Nephron (organoid): ENCODE data around the gene GFOD1.
A peak's percentile ranks its signal among the peaks of the same experiment; 100 is the strongest.

ENCODE experiments used
- H3K27ac Mint-ChIP-seq, 3 experiments: 2 replicates each; pipeline ENCODE4 v1.8.0; 2020; ENCODE audit warnings: mixed read lengths in 3 of 3, mild to moderate bottlenecking in 2 of 3, moderate library complexity in 1 of 3
- H3K27me3 Mint-ChIP-seq: 2 replicates; pipeline ENCODE4 v1.8.0; 2021; ENCODE audit warnings: low read depth, mild to moderate bottlenecking, moderate library complexity, mixed read lengths
- H3K36me3 Mint-ChIP-seq: 2 replicates; pipeline ENCODE4 v1.8.0; 2020; ENCODE audit warnings: low read depth, mixed read lengths
- H3K4me1 Mint-ChIP-seq: 2 replicates; pipeline ENCODE4 v1.8.0; 2020; ENCODE audit warnings: mixed read lengths
- H3K4me3 Mint-ChIP-seq, 3 experiments: 2 replicates each; pipeline ENCODE4 v1.8.0; 2020; ENCODE audit warnings: mild to moderate bottlenecking in 3 of 3, mixed read lengths in 3 of 3, moderate library complexity in 2 of 3
- H3K9me3 Mint-ChIP-seq: 2 replicates; pipeline ENCODE4 v1.8.0; 2020; ENCODE audit warnings: mixed read lengths
- TF ChIP-seq, protein P1 (sequence below), 3 experiments: fragments of 200-600 bp; sonication (generic); IDR thresholded peaks; one replicate each; pipeline ENCODE4 v1.5.0; 2021; ENCODE audit warnings: antibody characterized with exemption in 3 of 3; ENCODE audit not compliant: unreplicated experiment in 3 of 3

Gene GFOD1

DNA sequence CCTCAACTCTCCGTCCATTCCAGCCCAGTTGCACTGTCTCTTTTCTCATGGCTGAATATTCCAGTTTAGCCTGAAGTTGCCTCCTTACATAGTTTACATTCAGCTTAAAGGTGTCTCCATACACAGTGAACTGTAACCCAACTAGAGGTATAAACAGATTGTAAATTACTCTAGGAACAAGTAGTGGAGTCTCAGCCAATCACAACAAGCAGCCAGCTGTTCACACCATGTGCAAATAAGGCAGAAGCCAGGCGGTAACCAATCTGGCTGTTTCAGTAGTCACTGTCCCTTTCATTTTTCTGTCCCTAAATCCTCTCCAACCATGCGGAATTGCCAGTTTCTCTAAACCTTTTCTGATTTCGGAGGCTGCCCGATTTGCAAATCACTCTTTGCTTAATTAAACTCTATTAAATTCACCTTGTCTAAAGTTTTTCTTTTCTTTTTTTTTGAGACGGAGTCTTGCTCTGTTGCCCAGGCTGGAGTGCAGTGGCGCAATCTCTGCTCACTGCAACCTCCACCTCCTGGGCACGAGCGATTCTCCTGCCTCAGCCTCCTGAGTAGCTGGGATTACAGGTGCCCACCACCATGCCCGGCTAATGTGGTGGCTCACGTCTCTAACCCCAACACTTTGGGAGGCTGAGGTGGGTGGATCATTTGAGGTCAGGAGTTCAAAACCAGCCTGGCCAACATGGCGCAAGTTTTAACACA is 37.6 kb upstream of the GFOD1 start:
- TF ChIP-seq, protein P1, sequence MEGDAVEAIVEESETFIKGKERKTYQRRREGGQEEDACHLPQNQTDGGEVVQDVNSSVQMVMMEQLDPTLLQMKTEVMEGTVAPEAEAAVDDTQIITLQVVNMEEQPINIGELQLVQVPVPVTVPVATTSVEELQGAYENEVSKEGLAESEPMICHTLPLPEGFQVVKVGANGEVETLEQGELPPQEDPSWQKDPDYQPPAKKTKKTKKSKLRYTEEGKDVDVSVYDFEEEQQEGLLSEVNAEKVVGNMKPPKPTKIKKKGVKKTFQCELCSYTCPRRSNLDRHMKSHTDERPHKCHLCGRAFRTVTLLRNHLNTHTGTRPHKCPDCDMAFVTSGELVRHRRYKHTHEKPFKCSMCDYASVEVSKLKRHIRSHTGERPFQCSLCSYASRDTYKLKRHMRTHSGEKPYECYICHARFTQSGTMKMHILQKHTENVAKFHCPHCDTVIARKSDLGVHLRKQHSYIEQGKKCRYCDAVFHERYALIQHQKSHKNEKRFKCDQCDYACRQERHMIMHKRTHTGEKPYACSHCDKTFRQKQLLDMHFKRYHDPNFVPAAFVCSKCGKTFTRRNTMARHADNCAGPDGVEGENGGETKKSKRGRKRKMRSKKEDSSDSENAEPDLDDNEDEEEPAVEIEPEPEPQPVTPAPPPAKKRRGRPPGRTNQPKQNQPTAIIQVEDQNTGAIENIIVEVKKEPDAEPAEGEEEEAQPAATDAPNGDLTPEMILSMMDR (IDR thresholded peaks at IDR 0.05; ENCODE audit: unreplicated experiment in 3 of 3), result no peak
- H3K9me3 Mint-ChIP-seq, result peaks cover 1% of the 10 kb centered on the region
- peaks cover 26% of the 10 kb centered on the region for H3K4me1 Mint-ChIP-seq
- peak overlapping the region; percentile 6 to 50 (median 49) for H3K27ac Mint-ChIP-seq
- no peak overlapping the region for H3K4me3 Mint-ChIP-seq
- H3K27me3 Mint-ChIP-seq, result no peaks in the 10 kb centered on the region
- no peaks in the 10 kb centered on the region for H3K36me3 Mint-ChIP-seq

DNA sequence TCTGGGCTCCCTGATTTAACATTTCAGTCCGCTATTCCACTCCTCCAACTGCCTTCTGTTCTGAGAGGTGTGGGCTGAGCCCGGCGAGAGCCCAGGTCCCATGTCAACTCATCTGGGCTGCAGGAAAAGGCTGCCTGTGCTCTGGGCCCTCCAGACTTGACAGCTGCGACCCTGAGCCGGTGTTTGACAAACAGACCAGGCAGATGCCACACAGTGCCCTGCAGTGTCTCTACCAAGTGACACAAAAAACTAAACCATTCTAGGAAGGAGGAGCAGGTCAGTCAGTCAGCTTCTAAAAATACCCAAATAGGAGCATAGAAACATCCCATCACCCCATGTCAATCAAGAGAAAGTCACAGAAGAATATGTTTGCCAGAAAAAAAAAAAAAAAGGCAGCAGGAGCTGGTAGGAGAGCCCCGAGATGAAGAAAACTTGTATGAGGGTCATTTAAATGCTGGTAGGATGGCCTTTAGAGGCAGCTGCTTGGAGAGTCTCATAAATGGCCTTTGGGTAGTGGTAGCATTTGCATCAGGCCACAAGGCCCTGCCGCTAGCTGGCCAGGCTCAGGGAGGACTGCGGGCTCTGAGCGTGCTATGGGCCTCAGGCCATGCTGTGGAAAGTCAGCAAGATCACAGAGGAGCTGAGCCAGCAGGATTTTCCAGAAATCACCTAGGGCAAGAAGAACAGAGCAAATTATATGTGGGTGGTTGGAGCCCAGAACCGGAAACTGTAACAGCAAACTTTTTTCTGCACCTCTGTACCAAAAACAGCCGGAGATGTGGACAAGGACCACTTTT is 36.6 kb upstream of the GFOD1 start:
- peak overlapping the region; percentile 6 to 50 (median 27) for H3K27ac Mint-ChIP-seq
- H3K36me3 Mint-ChIP-seq, result no peaks in the 10 kb centered on the region
- peaks cover 26% of the 10 kb centered on the region for H3K4me1 Mint-ChIP-seq
- TF ChIP-seq, protein P1 (IDR thresholded peaks at IDR 0.05; ENCODE audit: unreplicated experiment in 3 of 3), result no peak
- peaks cover 4% of the 10 kb centered on the region for H3K9me3 Mint-ChIP-seq
- H3K27me3 Mint-ChIP-seq, result no peaks in the 10 kb centered on the region
- no peak overlapping the region for H3K4me3 Mint-ChIP-seq

DNA sequence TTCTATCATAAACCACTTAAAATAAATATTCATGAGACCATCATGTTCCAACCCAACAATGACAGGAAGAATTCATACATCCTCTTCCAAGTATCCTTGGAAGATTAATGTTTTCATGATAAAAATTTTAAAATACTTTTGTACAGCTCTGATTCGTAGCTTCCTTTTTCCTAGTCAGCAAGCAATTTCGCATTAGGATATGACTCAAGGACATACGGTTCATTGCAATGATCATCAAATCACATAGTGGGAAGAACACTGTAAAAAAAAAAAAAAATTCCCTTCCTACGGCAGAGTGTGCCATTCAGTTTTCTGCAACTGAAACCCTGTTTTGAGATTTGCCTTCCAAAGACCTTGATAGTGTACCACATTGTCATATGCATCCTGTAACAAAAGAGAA is 35.3 kb upstream of the GFOD1 start:
- Mint-ChIP-seq H3K27me3 (no peaks in the 10 kb centered on the region), H3K27ac (peak overlapping the region in 2 of 3 experiments; percentile 35 to 56), H3K9me3 (peaks cover 4% of the 10 kb centered on the region), H3K4me1 (peaks cover 26% of the 10 kb centered on the region), H3K4me3 (no peak overlapping the region), H3K36me3 (no peaks in the 10 kb centered on the region)
- TF ChIP-seq, protein P1 (IDR thresholded peaks at IDR 0.05; ENCODE audit: unreplicated experiment in 3 of 3), result no peak

DNA sequence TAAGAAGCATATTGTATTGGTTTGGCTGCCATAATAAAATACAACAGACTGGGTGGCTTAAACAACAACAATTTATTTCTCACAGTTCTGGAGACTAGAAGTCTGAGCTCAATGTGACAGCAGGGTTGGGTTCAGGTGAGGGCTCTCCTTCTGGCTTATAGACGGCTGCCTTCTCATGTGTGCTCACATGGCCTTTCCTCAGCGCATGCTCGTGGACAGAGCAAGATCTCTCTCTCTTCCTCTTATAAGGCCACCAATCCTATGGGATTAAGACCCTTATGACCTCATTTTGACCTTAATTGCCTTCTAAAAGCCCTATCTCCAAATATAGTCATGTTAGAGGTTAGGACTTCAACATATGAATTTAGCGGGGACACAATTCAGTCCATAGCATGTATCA is 32.4 kb upstream of the GFOD1 start:
- Mint-ChIP-seq H3K27me3 (no peaks in the 10 kb centered on the region), H3K4me3 (no peak overlapping the region), H3K9me3 (peaks cover 4% of the 10 kb centered on the region), H3K27ac (no peak overlapping the region), H3K36me3 (no peaks in the 10 kb centered on the region), H3K4me1 (peaks cover 20% of the 10 kb centered on the region)
- TF ChIP-seq, protein P1 (IDR thresholded peaks at IDR 0.05; ENCODE audit: unreplicated experiment in 3 of 3), result no peak

DNA sequence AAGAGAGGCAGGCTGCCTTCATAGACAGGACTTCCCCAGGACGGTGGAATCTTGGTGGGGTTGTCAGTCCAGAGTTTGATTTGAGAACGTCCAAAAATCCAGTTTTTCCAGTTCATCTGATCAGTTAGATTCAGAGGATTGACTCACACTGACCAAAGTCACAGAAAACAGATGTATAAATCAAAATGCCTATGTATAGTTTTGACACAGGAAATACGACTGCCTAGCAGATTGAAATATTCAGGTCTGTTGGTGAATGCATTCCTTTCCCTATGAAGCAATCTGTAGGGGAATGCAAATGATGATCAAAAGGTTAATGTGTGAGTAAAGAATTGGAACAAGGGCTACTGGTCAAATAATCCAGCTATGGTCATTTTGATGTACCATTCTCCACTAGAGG is 29.7 kb upstream of the GFOD1 start:
- Mint-ChIP-seq H3K27me3 (peaks cover 4% of the 10 kb centered on the region), H3K4me1 (peaks cover under 1% of the 10 kb centered on the region), H3K27ac (no peak overlapping the region), H3K4me3 (no peak overlapping the region), H3K36me3 (no peaks in the 10 kb centered on the region), H3K9me3 (peaks cover 4% of the 10 kb centered on the region)
- TF ChIP-seq, protein P1 (IDR thresholded peaks at IDR 0.05; ENCODE audit: unreplicated experiment in 3 of 3), result no peak
